Measurements from ENCODE around the gene DIAPH3. TPM values are rescaled to one million over a fixed set of nuclear protein-coding genes. Genes with fewer than 3 reads are reported as not detected.

The DIAPH3 gene
- total RNA-seq, 2 experiments from 2014 or later = 28.5 to 29.3 TPM

- no peak overlapping the region for H3K27ac Mint-ChIP-seq
- H3K27me3 Mint-ChIP-seq = no peaks in the 10 kb centered on the region
- H3K4me3 Mint-ChIP-seq = no peak overlapping the region
- CTCF ChIA-PET = interaction anchor here (1.2 kb wide), 1 partner anchor 12 kb away, joined by 3 read pairs; no protein-coding TSS in a partner anchor
- no peak for DNase-seq
- H3K36me3 Mint-ChIP-seq (ENCODE audit: low read depth) = no peaks in the 10 kb centered on the region
- no peaks in the 10 kb centered on the region for H3K9me3 Mint-ChIP-seq (ENCODE audit: low read depth)
- H3K4me1 Mint-ChIP-seq = no peaks in the 10 kb centered on the region
- intact Hi-C loops (cut with DNase I, micrococcal nuclease) = no loop called here
- POLR2A ChIA-PET = no interaction called here
- ATAC-seq = no peak
Observed at GRCh38 chr13:59690857-59691500, 472.7 kb downstream of the DIAPH3 start.

DNA sequence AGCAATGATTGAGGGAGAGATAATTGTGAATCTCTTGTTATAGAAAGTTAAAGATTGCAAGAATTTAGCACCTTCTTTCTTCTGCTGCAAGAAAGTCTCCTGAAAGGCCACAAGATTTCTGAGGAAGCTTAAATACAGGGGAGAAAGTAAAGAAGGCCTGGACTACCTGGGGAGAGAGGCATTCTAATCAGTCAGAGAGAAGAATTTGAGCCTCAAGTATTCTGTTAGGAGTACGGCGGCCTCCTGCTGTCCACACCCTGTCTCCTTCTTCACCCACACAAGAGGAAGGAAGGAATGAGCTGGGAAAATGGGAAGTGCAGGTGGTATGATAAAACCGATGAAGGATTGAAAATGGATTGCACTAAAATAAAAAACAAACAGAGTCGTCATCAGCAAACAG is 474.7 kb downstream of the DIAPH3 start:
- H3K36me3 Mint-ChIP-seq (ENCODE audit: low read depth) = no peaks in the 10 kb centered on the region

DNA sequence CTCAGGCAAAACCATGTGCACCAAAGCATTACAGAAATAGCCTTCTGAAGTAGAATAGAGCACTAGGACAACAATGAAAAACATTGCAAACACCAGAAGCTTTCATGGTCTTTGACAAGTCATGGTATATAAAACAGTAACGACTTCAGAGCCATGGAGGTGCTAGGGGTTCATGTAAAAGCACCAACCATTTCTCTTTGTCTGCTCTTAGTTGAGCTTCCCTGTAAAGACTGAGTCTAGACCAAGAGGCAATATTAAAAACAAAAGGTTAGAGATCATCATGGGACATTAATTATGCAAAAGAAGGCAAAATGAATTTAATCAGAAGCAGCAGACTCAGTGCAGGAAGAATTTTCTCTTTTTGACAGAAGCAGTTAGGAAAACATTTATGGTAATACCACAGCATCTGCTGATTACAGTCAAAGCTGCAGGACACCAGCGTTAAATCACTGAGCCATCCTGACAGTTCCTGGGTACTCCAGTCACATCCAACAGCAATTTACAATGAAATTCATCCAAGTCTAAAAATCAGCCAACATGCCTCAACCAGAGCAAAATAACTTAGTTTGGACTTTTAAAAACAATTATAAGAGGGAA is 476.8 kb downstream of the DIAPH3 start:
- H3K27ac Mint-ChIP-seq = no peak overlapping the region
- H3K4me1 Mint-ChIP-seq = no peaks in the 10 kb centered on the region
- H3K36me3 Mint-ChIP-seq (ENCODE audit: low read depth) = no peaks in the 10 kb centered on the region
- intact Hi-C loops (cut with DNase I, micrococcal nuclease) = no loop called here
- H3K27me3 Mint-ChIP-seq = no peaks in the 10 kb centered on the region
- ATAC-seq (no peak), DNase-seq (no peak)
- POLR2A ChIA-PET = no interaction called here
- CTCF ChIA-PET = interaction anchor here (0.8 kb wide), 1 partner anchor 9 kb away, joined by 3 read pairs; no protein-coding TSS in a partner anchor
- no peaks in the 10 kb centered on the region for H3K9me3 Mint-ChIP-seq (ENCODE audit: low read depth)
- H3K4me3 Mint-ChIP-seq = no peak overlapping the region

More for the DNA sequence above, 474.7 kb downstream of the DIAPH3 start:
- ChIA-PET CTCF (interaction anchor here (0.5 to 0.9 kb wide), 2 partner anchors 9 to 651 kb away, joined by 3 read pairs; no protein-coding TSS in a partner anchor), POLR2A (no interaction called here)
- no peak for ATAC-seq
- intact Hi-C loops (cut with DNase I, micrococcal nuclease) = no loop called here
- Mint-ChIP-seq H3K4me1 (no peaks in the 10 kb centered on the region), H3K9me3 (ENCODE audit: low read depth) (no peaks in the 10 kb centered on the region), H3K27ac (no peak overlapping the region), H3K27me3 (no peaks in the 10 kb centered on the region), H3K4me3 (no peak overlapping the region)
- DNase-seq = no peak

GRCh38 chr13:59684105-59684504 is 479.6 kb downstream of the DIAPH3 start:
- ATAC-seq = no peak
- ChIA-PET POLR2A (no interaction called here), CTCF (interaction anchor here (0.6 to 1.1 kb wide), 3 partner anchors 9 to 869 kb away, joined by 3 to 4 read pairs (median 3); no protein-coding TSS in a partner anchor)
- no peaks in the 10 kb centered on the region for H3K4me1 Mint-ChIP-seq
- H3K4me3 Mint-ChIP-seq = no peak overlapping the region
- no peaks in the 10 kb centered on the region for H3K9me3 Mint-ChIP-seq (ENCODE audit: low read depth)
- intact Hi-C loops (cut with DNase I, micrococcal nuclease) = loop anchor here (5.0 kb wide), 2 partner anchors 223 to 653 kb away; no protein-coding TSS in a partner anchor
- no peak for DNase-seq
- no peaks in the 10 kb centered on the region for H3K27me3 Mint-ChIP-seq
- H3K27ac Mint-ChIP-seq = no peak overlapping the region
- H3K36me3 Mint-ChIP-seq (ENCODE audit: low read depth) = no peaks in the 10 kb centered on the region

DNA sequence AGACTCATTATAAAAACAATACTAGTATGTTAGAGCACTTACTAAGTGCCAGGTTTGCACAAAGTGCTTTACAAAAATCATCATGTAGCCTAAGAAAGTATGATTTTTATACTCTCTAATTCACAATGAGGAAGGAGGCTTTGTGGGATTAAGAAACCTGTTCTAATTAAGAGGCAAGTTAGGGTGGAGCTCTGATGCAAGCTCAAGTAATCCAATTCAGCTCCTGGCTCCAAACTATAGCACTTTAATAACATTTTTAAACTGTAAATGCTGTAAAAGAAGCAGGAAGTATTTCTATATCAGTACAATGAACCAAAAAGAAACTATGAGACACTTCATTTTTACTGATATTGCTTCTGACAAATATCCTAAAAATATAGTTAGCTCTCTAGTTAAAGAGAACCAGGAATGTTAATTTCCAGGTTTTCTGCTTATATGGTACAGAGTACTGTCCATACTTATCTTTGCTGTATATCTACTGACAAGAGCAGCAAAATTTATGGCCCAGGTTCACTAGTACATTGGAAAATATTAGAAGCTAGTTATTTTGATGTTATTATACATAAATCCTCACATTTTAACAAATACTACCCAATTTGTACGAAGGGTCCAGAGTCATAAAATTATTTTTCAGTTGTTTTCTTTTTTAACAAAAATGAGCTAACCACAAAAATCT is 482.0 kb downstream of the DIAPH3 start:
- ATAC-seq = no peak
- Mint-ChIP-seq H3K27ac (no peak overlapping the region), H3K27me3 (no peaks in the 10 kb centered on the region), H3K4me3 (no peak overlapping the region), H3K36me3 (ENCODE audit: low read depth) (no peaks in the 10 kb centered on the region), H3K9me3 (ENCODE audit: low read depth) (no peaks in the 10 kb centered on the region), H3K4me1 (peaks cover 2% of the 10 kb centered on the region)
- ChIA-PET POLR2A (interaction anchor here (0.8 kb wide), 1 partner anchor 8 kb away, joined by 3 read pairs; no protein-coding TSS in a partner anchor), CTCF (interaction anchor here (0.9 to 2.4 kb wide), 6 partner anchors 8 to 654 kb away, joined by 3 to 6 read pairs (median 4); no protein-coding TSS in a partner anchor)
- intact Hi-C loops (cut with DNase I, micrococcal nuclease) = loop anchor here (2.0 to 5.0 kb wide), 4 partner anchors 226 to 749 kb away; no protein-coding TSS in a partner anchor
- no peak for DNase-seq

- H3K4me1 Mint-ChIP-seq = peaks cover 2% of the 10 kb centered on the region
- no peak overlapping the region for H3K4me3 Mint-ChIP-seq
- no peaks in the 10 kb centered on the region for H3K27me3 Mint-ChIP-seq
- CTCF ChIA-PET = interaction anchor here (0.6 to 2.4 kb wide), 6 partner anchors 8 to 878 kb away, joined by 3 to 16 read pairs (median 3); no protein-coding TSS in a partner anchor
- DNase-seq = no peak
- no peaks in the 10 kb centered on the region for H3K36me3 Mint-ChIP-seq (ENCODE audit: low read depth)
- intact Hi-C loops (cut with DNase I, micrococcal nuclease) = loop anchor here (2.0 to 5.0 kb wide), 4 partner anchors 227 to 750 kb away; no protein-coding TSS in a partner anchor
- POLR2A ChIA-PET = no interaction called here
- no peak for ATAC-seq
- no peak overlapping the region for H3K27ac Mint-ChIP-seq
- no peaks in the 10 kb centered on the region for H3K9me3 Mint-ChIP-seq (ENCODE audit: low read depth)
Observed at GRCh38 chr13:59680429-59681024, 483.2 kb downstream of the DIAPH3 start.

- DNase-seq (no peak), ATAC-seq (no peak)
- H3K36me3 Mint-ChIP-seq (ENCODE audit: low read depth) = no peaks in the 10 kb centered on the region
- intact Hi-C loops (cut with DNase I, micrococcal nuclease) = loop anchor here in 1 of 2 experiments (1.0 to 5.0 kb wide), 2 partner anchors 202 to 752 kb away; no protein-coding TSS in a partner anchor
- CTCF ChIA-PET = interaction anchor here (0.6 to 2.1 kb wide), 9 partner anchors 13 to 752 kb away, joined by 3 to 16 read pairs (median 3); no protein-coding TSS in a partner anchor
- H3K27ac Mint-ChIP-seq = no peak overlapping the region
- peaks cover 2% of the 10 kb centered on the region for H3K4me1 Mint-ChIP-seq
- H3K27me3 Mint-ChIP-seq = no peaks in the 10 kb centered on the region
- H3K9me3 Mint-ChIP-seq (ENCODE audit: low read depth) = no peaks in the 10 kb centered on the region
- POLR2A ChIA-PET = no interaction called here
- no peak overlapping the region for H3K4me3 Mint-ChIP-seq
Observed at GRCh38 chr13:59679254-59679653, 484.5 kb downstream of the DIAPH3 start.

GRCh38 chr13:59677966-59678814 is 485.5 kb downstream of the DIAPH3 start:
- DNase-seq = no peak
- no peaks in the 10 kb centered on the region for H3K9me3 Mint-ChIP-seq (ENCODE audit: low read depth)
- peaks cover 2% of the 10 kb centered on the region for H3K4me1 Mint-ChIP-seq
- peak; percentile 73 for ATAC-seq
- H3K36me3 Mint-ChIP-seq (ENCODE audit: low read depth) = no peaks in the 10 kb centered on the region
- no peak overlapping the region for H3K4me3 Mint-ChIP-seq
- ChIA-PET POLR2A (no interaction called here), CTCF (interaction anchor here (0.7 to 2.0 kb wide), 8 partner anchors 9 to 696 kb away, joined by 3 to 16 read pairs (median 3); no protein-coding TSS in a partner anchor)
- H3K27ac Mint-ChIP-seq = no peak overlapping the region
- intact Hi-C loops (cut with DNase I, micrococcal nuclease) = loop anchor here (1.0 to 5.0 kb wide), 2 partner anchors 201 to 287 kb away; no protein-coding TSS in a partner anchor
- no peaks in the 10 kb centered on the region for H3K27me3 Mint-ChIP-seq

- H3K27ac Mint-ChIP-seq = no peak overlapping the region
- CTCF ChIA-PET = interaction anchor here (1.0 to 2.0 kb wide), 5 partner anchors 10 to 330 kb away, joined by 3 to 16 read pairs (median 3); no protein-coding TSS in a partner anchor
- POLR2A ChIA-PET = no interaction called here
Observed at GRCh38 chr13:59677430-59677829, 486.3 kb downstream of the DIAPH3 start.

DNA sequence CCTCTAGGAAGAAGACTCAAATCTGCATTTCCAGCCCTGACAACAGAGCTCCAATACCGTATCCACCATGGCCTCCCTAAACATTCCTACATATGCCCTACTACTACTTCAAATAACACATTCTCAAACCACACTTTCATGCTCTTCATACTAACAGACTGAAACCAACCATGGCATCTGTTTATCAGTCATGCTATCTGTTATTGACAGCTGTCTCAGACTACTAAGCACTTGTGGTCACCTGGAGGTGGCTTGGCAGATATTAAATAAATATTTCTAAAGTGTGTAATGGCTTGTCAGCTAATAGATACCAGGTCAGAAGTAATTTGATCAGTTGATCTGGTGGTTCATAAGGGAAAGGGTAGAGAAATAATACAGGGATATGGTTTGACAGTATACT is 489.1 kb downstream of the DIAPH3 start:
- intact Hi-C loops (cut with DNase I, micrococcal nuclease) = loop anchor here in 1 of 2 experiments (5.0 kb wide), 1 partner anchor 197 kb away; no protein-coding TSS in a partner anchor
- no peak for DNase-seq
- POLR2A ChIA-PET = no interaction called here
- H3K4me1 Mint-ChIP-seq = peaks cover 6% of the 10 kb centered on the region
- H3K36me3 Mint-ChIP-seq (ENCODE audit: low read depth) = no peaks in the 10 kb centered on the region
- ATAC-seq = no peak
- H3K27ac Mint-ChIP-seq = no peak overlapping the region
- no peak overlapping the region for H3K4me3 Mint-ChIP-seq
- CTCF ChIA-PET = interaction anchor here (0.8 to 1.0 kb wide), 2 partner anchors 10 to 266 kb away, joined by 3 read pairs; no protein-coding TSS in a partner anchor
- no peaks in the 10 kb centered on the region for H3K9me3 Mint-ChIP-seq (ENCODE audit: low read depth)
- H3K27me3 Mint-ChIP-seq = no peaks in the 10 kb centered on the region

More at GRCh38 chr13:59677430-59677829, 486.3 kb downstream of the DIAPH3 start:
- H3K9me3 Mint-ChIP-seq (ENCODE audit: low read depth) = no peaks in the 10 kb centered on the region
- ATAC-seq (no peak), DNase-seq (no peak)
- H3K4me1 Mint-ChIP-seq = peaks cover 2% of the 10 kb centered on the region
- H3K36me3 Mint-ChIP-seq (ENCODE audit: low read depth) = no peaks in the 10 kb centered on the region
- H3K4me3 Mint-ChIP-seq = no peak overlapping the region
- intact Hi-C loops (cut with DNase I, micrococcal nuclease) = loop anchor here in 1 of 2 experiments (5.0 kb wide), 1 partner anchor 200 kb away; no protein-coding TSS in a partner anchor
- H3K27me3 Mint-ChIP-seq = no peaks in the 10 kb centered on the region

All from activated CD4-positive, alpha-beta T cell treated with anti-CD3 and anti-CD28 coated beads for 36 hours (primary cell).